HG02885 (cell line): ENCODE measurements around the gene SSTR3.
A peak's percentile ranks its signal among the peaks of the same experiment; 100 is the strongest.

Experiments used
- ATAC-seq: cut with Tn5 transposase; IDR thresholded peaks from one replicate; pipeline ENCODE4 v1.9.1; 2021; ENCODE audit warnings: mild to moderate bottlenecking; ENCODE audit not compliant: unreplicated experiment, poor library complexity

The SSTR3 gene

DNA sequence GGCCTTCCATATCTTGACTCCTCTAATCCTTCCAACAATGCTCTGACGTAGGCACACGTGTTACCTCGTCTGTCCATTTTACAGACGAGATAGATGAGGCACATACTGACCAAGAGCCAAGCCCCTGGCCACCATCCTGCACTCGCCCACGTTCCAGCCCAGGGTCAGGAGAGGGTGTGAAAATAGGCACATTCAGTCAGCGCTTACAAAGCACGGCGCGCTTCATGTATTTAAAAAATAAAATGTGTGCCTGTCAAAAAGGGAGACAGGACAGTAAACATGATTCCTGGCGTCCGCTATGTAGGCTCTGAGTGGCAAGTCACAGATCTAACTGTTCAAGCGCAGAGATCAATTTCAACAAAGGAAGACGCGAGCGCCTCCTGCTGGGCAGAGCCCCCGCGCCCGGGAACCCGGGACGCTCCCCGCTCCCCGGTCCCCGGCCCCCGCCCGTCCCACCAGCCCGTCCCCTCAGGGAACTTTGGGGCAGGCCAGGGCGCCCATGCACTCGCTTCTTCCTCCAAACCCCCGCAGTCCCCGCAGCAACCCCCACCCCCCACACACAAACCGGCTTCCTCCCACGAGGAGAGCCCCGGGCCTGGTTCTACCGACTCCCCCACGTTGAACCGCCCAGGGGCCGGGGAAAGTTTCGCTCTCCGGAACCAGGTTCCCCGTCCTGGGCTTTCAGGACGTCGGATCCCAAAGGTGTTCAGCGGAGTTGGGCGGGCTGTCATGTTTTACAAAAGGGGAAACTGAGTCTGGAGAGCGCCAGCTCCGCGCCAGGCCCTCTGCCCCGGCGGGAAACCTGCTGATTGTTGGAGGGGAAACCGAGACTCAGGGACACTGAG is 13.8 kb downstream of the SSTR3 start:
- peak; percentile 17 for ATAC-seq

GRCh38 chr22:37197451-37198257 is 14.6 kb downstream of the SSTR3 start:
- ATAC-seq, result no peak

- no peak for ATAC-seq
Observed at GRCh38 chr22:37196539-37197450, 15.5 kb downstream of the SSTR3 start.

- ATAC-seq, result no peak
Observed at GRCh38 chr22:37195921-37196320, 16.4 kb downstream of the SSTR3 start.

DNA sequence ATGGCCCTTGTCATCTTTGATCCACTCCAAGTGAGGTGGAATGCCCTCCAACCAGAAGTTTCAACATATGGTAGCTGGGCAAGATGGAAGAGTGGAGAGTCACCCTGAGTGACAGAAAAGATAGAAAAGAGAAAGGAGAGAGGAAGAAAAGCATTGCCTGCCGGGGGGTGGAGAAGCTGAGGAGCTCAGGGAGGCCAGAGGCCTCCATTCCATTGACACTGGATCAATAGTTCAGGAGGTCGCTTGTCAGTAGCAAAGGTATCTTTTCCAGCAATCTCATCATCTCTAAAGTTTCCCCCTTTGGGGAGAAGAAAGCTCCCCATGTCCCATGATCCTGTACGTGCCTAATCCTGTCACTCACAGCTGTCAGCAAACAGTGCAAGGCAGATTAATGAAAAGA is 17.5 kb downstream of the SSTR3 start:
- ATAC-seq, result no peak

GRCh38 chr22:37193629-37194191 is 18.6 kb downstream of the SSTR3 start:
- ATAC-seq, result no peak

DNA sequence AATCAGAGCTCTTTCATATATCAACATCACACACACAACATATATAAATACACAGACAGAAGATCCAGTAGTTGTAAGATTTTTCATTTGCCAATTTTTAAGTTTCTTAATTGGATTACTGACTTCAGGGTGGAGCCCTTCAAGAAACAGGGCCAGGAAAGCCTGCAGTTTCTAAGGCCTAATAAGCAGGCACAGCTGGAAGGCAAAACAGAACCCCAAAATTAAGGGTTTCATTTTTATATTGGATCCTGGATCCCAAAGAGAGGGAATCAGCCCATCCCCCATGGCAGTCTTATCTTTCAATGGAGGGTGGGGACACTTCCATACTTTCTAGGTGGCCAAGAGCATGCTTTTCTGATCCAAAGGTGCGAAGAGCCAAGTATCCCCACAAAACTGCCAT is 19.5 kb downstream of the SSTR3 start:
- no peak for ATAC-seq

DNA sequence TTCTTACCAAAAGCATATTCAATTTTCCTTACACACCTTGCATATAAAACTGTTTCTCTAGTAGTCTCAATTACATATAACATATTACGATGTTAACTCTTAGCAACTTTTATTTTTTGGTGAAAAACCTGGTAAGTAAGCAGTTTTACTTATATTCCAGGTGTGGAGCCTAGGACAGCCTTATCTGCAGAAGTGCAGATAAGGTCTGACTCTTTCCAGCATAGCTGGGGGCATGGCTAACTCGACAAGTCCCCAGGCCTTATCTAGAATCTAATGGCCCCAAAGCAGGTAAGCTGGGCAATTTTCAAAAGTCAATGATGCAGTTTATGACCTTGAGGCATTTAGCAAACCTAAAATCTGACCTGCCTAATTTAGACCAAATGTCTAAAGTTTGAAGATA is 20.1 kb downstream of the SSTR3 start:
- no peak for ATAC-seq

GRCh38 chr22:37190262-37190780 is 22.0 kb downstream of the SSTR3 start:
- no peak for ATAC-seq

- ATAC-seq, result no peak
Observed at GRCh38 chr22:37188901-37189466, 23.3 kb downstream of the SSTR3 start.

GRCh38 chr22:37187891-37188761 is 24.2 kb downstream of the SSTR3 start, which contains the start of gene C1QTNF6:
Gene C1QTNF6, minus strand, starts transcription at chr22:37188247. Its CDS starts 34 bp downstream, at chr22:37188213.
- no peak for ATAC-seq

DNA sequence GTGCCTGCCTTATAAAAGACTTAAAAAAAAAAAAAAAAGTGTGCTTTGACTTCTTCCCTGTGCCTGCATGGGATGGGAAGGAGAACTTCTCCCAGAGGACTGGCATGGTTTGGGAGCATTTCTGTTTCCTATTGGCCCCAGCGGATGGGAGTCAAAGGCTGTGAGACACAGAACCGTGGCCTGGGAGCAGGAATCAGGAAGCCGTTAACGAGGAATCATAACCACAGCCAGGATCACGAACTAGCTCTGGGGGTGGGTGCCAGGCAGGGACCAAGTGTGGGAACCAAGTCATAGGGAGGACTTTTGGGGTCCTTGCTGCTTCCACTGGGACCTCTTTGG is 24.8 kb downstream of the SSTR3 start:
- no peak for ATAC-seq

DNA sequence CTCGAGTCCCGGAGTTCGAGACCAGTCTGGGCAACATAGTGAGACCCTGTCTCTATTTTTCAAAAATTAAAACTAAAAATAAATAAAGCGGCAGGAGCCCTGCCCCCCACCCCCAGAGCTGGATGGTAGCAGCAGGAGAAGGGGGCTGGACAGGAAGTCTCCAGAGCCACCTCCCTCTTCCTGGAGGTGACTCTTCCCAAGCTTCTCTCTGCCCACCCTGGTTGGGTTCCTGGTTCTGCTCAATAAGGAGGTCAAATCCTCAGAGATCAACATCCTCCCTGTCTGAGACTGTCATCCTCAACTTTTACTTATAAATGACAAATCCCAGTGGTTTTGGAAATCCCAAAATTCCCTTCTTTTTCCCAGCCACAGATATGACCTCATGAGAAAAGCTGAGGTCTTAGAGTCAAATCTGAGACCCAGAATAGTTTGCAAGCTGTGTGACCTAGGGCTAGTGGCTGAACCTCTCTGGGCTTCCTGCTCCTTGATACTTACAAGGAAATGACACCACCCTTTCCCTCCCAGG is 25.2 kb downstream of the SSTR3 start:
- ATAC-seq, result no peak

GRCh38 chr22:37186228-37186996 is 25.9 kb downstream of the SSTR3 start:
- ATAC-seq, result no peak

GRCh38 chr22:37185646-37186227 is 26.5 kb downstream of the SSTR3 start:
- no peak for ATAC-seq

DNA sequence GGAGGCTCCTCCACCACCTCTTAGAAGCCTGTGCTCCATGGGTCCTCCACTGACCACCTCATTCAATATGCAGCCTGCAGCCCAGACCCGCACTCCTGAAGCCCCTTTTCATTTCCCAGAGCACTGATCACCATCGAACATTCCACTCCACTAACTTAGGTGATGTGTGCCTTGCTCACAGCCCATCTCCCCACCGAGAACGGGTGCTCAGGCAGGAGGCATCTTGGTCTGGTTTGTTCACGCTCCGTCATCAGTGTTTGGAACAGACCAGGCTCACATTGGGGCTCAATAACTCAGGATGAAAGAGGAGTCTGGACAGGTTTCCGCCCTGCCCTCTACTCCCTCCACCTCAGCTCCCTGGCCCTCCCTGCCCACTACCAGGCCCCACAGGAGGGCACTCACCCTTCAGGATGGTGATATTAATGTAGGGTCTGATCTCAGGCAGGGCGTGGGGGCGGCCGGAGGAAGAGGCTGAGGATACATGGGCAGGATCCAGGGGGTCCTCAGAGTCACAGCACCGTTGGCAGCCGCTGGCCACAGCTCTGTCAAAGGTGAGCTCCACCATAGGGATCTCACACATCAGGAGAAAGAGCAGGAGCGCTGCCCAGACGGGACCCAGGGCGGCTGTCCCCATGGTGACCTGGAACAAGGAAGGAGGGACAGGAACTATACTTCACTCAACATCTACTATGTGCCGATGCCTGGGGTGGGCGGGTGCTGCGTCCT is 27.3 kb downstream of the SSTR3 start:
- no peak for ATAC-seq

- no peak for ATAC-seq
Observed at GRCh38 chr22:37184380-37184755, 27.9 kb downstream of the SSTR3 start.
